C4-2B (cell line): Measurements from ENCODE around the gene DCLK2.

Experiments used
- ZFX ChIP-seq: fragments of 450-650 bp; IDR thresholded peaks from 2 replicates; pipeline ENCODE4 v1.6.1; 2017
- TF ChIP-seq, protein P1 (sequence below): fragments of 450-650 bp; conservative IDR thresholded peaks from 2 replicates; pipeline ENCODE4 v1.5.1; 2017; ENCODE audit warnings: mild to moderate bottlenecking

DNA sequence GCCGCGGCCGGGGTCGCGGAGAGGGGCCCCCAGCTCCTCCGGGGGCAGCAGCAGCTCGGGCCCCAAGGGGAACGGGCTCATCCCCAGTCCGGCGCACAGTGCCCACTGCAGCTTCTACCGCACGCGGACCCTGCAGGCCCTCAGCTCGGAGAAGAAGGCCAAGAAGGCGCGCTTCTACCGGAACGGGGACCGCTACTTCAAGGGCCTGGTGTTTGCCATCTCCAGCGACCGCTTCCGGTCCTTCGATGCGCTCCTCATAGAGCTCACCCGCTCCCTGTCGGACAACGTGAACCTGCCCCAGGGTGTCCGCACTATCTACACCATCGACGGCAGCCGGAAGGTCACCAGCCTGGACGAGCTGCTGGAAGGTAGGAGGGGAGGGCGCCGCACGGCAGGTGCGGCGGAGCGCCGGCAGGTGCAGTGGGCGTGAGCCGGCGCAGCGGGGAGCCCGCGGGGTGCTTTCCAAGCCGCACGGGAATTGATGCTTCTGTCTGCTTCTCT lies 886 bp downstream of the DCLK2 start:
- TF ChIP-seq, protein P1, sequence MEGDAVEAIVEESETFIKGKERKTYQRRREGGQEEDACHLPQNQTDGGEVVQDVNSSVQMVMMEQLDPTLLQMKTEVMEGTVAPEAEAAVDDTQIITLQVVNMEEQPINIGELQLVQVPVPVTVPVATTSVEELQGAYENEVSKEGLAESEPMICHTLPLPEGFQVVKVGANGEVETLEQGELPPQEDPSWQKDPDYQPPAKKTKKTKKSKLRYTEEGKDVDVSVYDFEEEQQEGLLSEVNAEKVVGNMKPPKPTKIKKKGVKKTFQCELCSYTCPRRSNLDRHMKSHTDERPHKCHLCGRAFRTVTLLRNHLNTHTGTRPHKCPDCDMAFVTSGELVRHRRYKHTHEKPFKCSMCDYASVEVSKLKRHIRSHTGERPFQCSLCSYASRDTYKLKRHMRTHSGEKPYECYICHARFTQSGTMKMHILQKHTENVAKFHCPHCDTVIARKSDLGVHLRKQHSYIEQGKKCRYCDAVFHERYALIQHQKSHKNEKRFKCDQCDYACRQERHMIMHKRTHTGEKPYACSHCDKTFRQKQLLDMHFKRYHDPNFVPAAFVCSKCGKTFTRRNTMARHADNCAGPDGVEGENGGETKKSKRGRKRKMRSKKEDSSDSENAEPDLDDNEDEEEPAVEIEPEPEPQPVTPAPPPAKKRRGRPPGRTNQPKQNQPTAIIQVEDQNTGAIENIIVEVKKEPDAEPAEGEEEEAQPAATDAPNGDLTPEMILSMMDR = no peak
- TF ChIP-seq ZFX = no peak
